Measurements from ENCODE around the gene PLXNA4. TPM values are rescaled to one million over a fixed set of nuclear protein-coding genes. Genes with fewer than 3 reads are reported as not detected.

PLXNA4 gene
- total RNA-seq, 1 experiment from 2014 or later, result not detected

- no peak overlapping the region for H3K4me3 ChIP-seq
- H3K27me3 ChIP-seq, result no peaks in the 10 kb centered on the region
- no peaks in the 10 kb centered on the region for H3K36me3 ChIP-seq
- DNase-seq, result no peak
- no peaks in the 10 kb centered on the region for H3K9me3 ChIP-seq
These were observed 203.2 kb downstream of the PLXNA4 start for GRCh38 chr7:132373041-132373440.

- Histone ChIP-seq H3K9me3 (no peaks in the 10 kb centered on the region), H3K27me3 (no peaks in the 10 kb centered on the region), H3K4me3 (no peak overlapping the region), H3K36me3 (no peaks in the 10 kb centered on the region)
- no peak for DNase-seq
These were observed 204.3 kb downstream of the PLXNA4 start for GRCh38 chr7:132371948-132372347.

- H3K9me3 ChIP-seq, result no peaks in the 10 kb centered on the region
- no peaks in the 10 kb centered on the region for H3K27me3 ChIP-seq
- H3K4me3 ChIP-seq, result no peak overlapping the region
- DNase-seq, result no peak
- no peaks in the 10 kb centered on the region for H3K36me3 ChIP-seq
These were observed 207.9 kb downstream of the PLXNA4 start for GRCh38 chr7:132368246-132368900.

DNA sequence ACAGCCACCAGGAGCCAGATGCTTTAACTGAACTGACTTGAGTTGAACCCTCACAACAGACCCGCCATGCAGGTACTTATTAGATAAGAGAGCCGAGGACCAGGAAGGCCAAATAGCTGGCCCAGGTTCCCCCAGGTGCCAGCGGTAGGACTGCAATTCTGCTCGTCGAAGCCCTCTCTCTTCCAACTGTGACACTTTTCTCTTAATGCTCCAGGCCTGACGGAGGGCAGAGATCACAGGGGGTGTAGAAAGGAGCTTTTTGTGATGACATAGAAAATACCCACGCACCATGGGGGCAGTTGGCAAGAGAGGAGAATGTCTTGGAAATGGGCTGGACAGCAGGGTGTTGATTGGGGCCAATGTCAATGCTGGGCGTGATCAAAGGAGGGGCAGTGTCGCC is 208.5 kb downstream of the PLXNA4 start:
- DNase-seq, result no peak
- no peaks in the 10 kb centered on the region for H3K27me3 ChIP-seq
- H3K36me3 ChIP-seq, result no peaks in the 10 kb centered on the region
- H3K9me3 ChIP-seq, result no peaks in the 10 kb centered on the region
- no peak overlapping the region for H3K4me3 ChIP-seq

- Histone ChIP-seq H3K9me3 (no peaks in the 10 kb centered on the region), H3K4me3 (no peak overlapping the region), H3K27me3 (no peaks in the 10 kb centered on the region), H3K36me3 (no peaks in the 10 kb centered on the region)
- no peak for DNase-seq
These were observed 209.3 kb downstream of the PLXNA4 start for GRCh38 chr7:132367004-132367403.

DNA sequence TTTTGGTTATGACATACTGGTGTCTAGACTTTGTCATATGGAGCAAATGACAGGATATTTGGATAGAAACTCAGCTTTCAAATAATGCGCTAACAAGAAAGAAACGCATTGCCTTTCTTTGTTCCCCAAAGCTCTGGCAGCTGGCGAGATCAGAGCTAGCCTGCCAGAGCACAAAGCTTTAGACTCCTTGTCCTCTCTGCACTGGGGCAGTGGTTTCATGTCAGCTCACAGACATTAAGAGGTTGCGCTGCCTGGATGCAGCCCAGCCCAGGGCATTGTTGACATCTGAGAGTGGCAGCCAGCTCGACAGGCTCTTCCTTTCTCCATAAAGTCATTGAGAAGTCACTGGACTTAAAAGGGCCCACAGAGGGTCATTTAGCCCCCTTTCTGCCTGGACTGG is 212.0 kb downstream of the PLXNA4 start:
- Histone ChIP-seq H3K27me3 (no peaks in the 10 kb centered on the region), H3K9me3 (no peaks in the 10 kb centered on the region), H3K4me3 (no peak overlapping the region), H3K36me3 (no peaks in the 10 kb centered on the region)
- DNase-seq, result no peak

DNA sequence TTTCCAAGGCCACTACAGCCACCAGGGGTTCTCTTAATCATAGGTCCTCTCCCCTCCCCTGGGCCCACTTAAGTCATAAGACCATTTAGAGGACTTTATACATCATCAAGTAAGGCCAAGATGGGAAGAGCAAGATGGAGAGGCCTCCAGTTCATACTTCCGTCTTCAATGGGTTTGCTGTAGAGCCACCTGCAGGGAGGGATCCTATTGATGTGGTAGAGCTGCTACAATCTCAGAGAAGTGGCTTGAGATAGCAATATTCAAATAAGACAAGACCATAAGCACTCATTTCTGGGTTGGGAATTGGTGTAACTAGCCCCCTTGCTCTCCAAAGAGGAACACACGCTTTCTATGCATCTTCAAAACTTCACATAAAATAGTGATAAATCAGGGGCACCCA is 214.2 kb downstream of the PLXNA4 start:
- Histone ChIP-seq H3K27me3 (no peaks in the 10 kb centered on the region), H3K4me3 (no peak overlapping the region), H3K9me3 (no peaks in the 10 kb centered on the region), H3K36me3 (no peaks in the 10 kb centered on the region)
- DNase-seq, result no peak

- Histone ChIP-seq H3K27me3 (no peaks in the 10 kb centered on the region; the same call in 1 of the 2 replicates), H3K36me3 (no peaks in the 10 kb centered on the region), H3K9me3 (no peaks in the 10 kb centered on the region), H3K4me3 (no peak overlapping the region)
- DNase-seq, result no peak
These were observed 215.1 kb downstream of the PLXNA4 start for GRCh38 chr7:132361146-132361545.

- Histone ChIP-seq H3K4me3 (no peak overlapping the region), H3K9me3 (no peaks in the 10 kb centered on the region), H3K36me3 (no peaks in the 10 kb centered on the region), H3K27me3 (no peaks in the 10 kb centered on the region; the same call in 1 of the 2 replicates)
- DNase-seq, result no peak
These were observed 216.5 kb downstream of the PLXNA4 start for GRCh38 chr7:132359743-132360142.

- no peaks in the 10 kb centered on the region; the same call in 1 of the 2 replicates for H3K27me3 ChIP-seq
- DNase-seq, result no peak
- H3K9me3 ChIP-seq, result no peaks in the 10 kb centered on the region
- no peak overlapping the region for H3K4me3 ChIP-seq
- no peaks in the 10 kb centered on the region for H3K36me3 ChIP-seq
These were observed 221.2 kb downstream of the PLXNA4 start for GRCh38 chr7:132355048-132355447.

GRCh38 chr7:132354527-132354926 is 221.7 kb downstream of the PLXNA4 start:
- Histone ChIP-seq H3K9me3 (no peaks in the 10 kb centered on the region), H3K27me3 (no peaks in the 10 kb centered on the region; the same call in 1 of the 2 replicates), H3K4me3 (no peak overlapping the region), H3K36me3 (no peaks in the 10 kb centered on the region)
- DNase-seq, result no peak

GRCh38 chr7:132353936-132354335 is 222.3 kb downstream of the PLXNA4 start:
- Histone ChIP-seq H3K9me3 (no peaks in the 10 kb centered on the region), H3K36me3 (no peaks in the 10 kb centered on the region), H3K4me3 (no peak overlapping the region), H3K27me3 (no peaks in the 10 kb centered on the region; the same call in 1 of the 2 replicates)
- no peak for DNase-seq

- Histone ChIP-seq H3K36me3 (no peaks in the 10 kb centered on the region), H3K27me3 (no peaks in the 10 kb centered on the region; the same call in 1 of the 2 replicates)
- no peak for DNase-seq
These were observed 223.5 kb downstream of the PLXNA4 start for GRCh38 chr7:132352800-132353199.

DNA sequence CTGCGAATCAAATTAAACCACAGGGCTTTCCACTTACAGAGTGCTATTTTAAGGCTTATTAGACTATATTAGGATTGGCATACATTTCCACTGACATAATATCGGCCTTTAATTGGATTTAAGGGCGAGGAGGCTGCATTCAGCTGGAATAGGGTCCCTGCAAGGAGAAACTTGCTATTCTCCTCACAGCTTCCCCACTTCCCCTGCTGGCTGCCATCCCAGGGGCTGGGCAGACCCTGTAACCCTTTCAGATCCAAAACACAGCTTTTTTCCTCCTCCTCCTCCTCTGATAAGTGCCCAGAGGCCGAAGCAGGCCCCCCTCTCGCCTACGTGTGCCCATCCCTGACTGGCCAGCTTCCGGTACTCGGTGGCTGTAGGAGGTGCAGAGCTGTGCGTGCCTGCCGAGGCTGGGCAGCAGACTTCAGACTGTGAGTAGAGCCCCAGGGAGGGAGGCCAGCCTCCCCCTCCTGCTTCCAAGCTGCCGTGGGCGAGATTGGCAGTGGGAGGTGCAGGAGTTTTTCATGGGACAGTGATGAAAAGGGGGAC is 224.2 kb downstream of the PLXNA4 start:
- no peaks in the 10 kb centered on the region for H3K36me3 ChIP-seq
- H3K27me3 ChIP-seq, result no peaks in the 10 kb centered on the region; the same call in 1 of the 2 replicates
- no peak overlapping the region for H3K4me3 ChIP-seq
- no peak for DNase-seq
- no peaks in the 10 kb centered on the region for H3K9me3 ChIP-seq

More at GRCh38 chr7:132352800-132353199, 223.5 kb downstream of the PLXNA4 start:
- H3K4me3 ChIP-seq, result no peak overlapping the region
- no peaks in the 10 kb centered on the region for H3K9me3 ChIP-seq

GRCh38 chr7:132350741-132351140 is 225.5 kb downstream of the PLXNA4 start:
- no peaks in the 10 kb centered on the region for H3K36me3 ChIP-seq
- H3K9me3 ChIP-seq, result no peaks in the 10 kb centered on the region
- DNase-seq, result no peak
- no peak overlapping the region for H3K4me3 ChIP-seq
- H3K27me3 ChIP-seq, result peaks cover 2% of the 10 kb centered on the region; the same call in 1 of the 2 replicates

GRCh38 chr7:132349075-132349474 is 227.2 kb downstream of the PLXNA4 start:
- Histone ChIP-seq H3K36me3 (no peaks in the 10 kb centered on the region), H3K4me3 (no peak overlapping the region), H3K9me3 (no peaks in the 10 kb centered on the region), H3K27me3 (peaks cover 2% of the 10 kb centered on the region; the same call in 1 of the 2 replicates)
- DNase-seq, result no peak

- no peak for DNase-seq
- Histone ChIP-seq H3K36me3 (no peaks in the 10 kb centered on the region), H3K4me3 (no peak overlapping the region), H3K27me3 (peaks cover 2% of the 10 kb centered on the region; the same call in 1 of the 2 replicates), H3K9me3 (no peaks in the 10 kb centered on the region)
These were observed 227.9 kb downstream of the PLXNA4 start for GRCh38 chr7:132348341-132348740.

DNA sequence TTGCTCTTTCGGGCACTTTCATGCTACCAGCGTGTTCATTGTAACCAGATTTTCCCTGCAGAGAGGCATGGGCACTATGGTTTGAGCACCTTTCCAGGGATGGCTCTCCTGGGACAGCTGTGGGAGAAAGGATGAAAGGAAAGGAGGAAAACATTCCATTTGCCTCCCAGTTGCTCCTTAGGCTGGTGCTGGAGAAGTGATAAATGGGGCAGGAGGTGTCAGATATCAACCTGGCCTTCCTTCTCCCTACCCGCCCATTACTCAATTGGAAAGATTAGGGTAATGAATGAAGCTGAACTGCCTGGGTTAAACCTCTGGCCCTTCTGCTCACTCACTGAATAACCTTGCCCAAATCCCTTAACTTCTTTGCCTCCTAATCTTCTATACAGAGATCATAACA is 228.4 kb downstream of the PLXNA4 start:
- no peak for DNase-seq
- Histone ChIP-seq H3K27me3 (peaks cover 2% of the 10 kb centered on the region; the same call in 1 of the 2 replicates), H3K9me3 (no peaks in the 10 kb centered on the region), H3K36me3 (no peaks in the 10 kb centered on the region), H3K4me3 (no peak overlapping the region)

All from MG63 (cell line).